OCI-LY1 (cell line): ENCODE measurements around the gene BHLHE40.

Source experiments
- H2AFZ ChIP-seq: fragments of 200-600 bp; sonication (generic), shearing (Covaris generic); 2 replicates; pipeline ENCODE4 v1.6.0; 2014; ENCODE audit warnings: antibody characterized with exemption, mild to moderate bottlenecking, low read length
- H3F3A ChIP-seq: fragments of 200-600 bp; sonication (generic), shearing (Covaris generic); 2 replicates; pipeline ENCODE4 v1.6.0; 2014; ENCODE audit warnings: mild to moderate bottlenecking, antibody characterized with exemption, low read length, moderate library complexity; ENCODE audit not compliant: insufficient read depth
- H3K27ac ChIP-seq: fragments of 200-600 bp; sonication (generic); 2 replicates; pipeline ENCODE4 v1.5.1; 2014; ENCODE audit warnings: low read length, mixed run types, mild to moderate bottlenecking, low read depth; ENCODE audit not compliant: poor library complexity, severe bottlenecking
- H3K27me3 ChIP-seq: fragments of 200-600 bp; sonication (generic); 2 replicates; pipeline ENCODE4 v1.6.0; 2014; ENCODE audit warnings: antibody characterized with exemption, mild to moderate bottlenecking, low read length, moderate library complexity; ENCODE audit not compliant: insufficient read depth
- H3K36me3 ChIP-seq: fragments of 200-600 bp; sonication (generic); 2 replicates; pipeline ENCODE4 v1.6.1; 2014; ENCODE audit warnings: mild to moderate bottlenecking, antibody characterized with exemption, low read length, moderate library complexity, mixed read lengths; ENCODE audit not compliant: insufficient read depth
- H3K4me1 ChIP-seq: fragments of 200-600 bp; sonication (generic); 2 replicates; pipeline ENCODE4 v1.5.1; 2014; ENCODE audit warnings: mild to moderate bottlenecking, low read length, moderate library complexity; ENCODE audit not compliant: insufficient read depth, severe bottlenecking
- H3K4me2 ChIP-seq: fragments of 200-600 bp; sonication (generic), shearing (Covaris generic); 2 replicates; pipeline ENCODE4 v1.6.1; 2014; ENCODE audit warnings: low read length
- H3K4me3 ChIP-seq: fragments of 200-600 bp; sonication (generic); 2 replicates; pipeline ENCODE4 v1.5.1; 2014; ENCODE audit warnings: low read length, low read depth, mild to moderate bottlenecking, mixed read lengths; ENCODE audit not compliant: poor library complexity, severe bottlenecking
- H3K79me2 ChIP-seq: fragments of 200-600 bp; shearing (Covaris generic); 2 replicates; pipeline ENCODE4 v1.6.1; 2016; ENCODE audit warnings: mixed run types, low read length, mixed read lengths; ENCODE audit not compliant: insufficient read depth
- H3K9ac ChIP-seq: fragments of 200-600 bp; sonication (generic), shearing (Covaris generic); 2 replicates; pipeline ENCODE4 v1.6.1; 2014; ENCODE audit warnings: mild to moderate bottlenecking, low read length, mixed read lengths
- H3K9me2 ChIP-seq: fragments of 200-600 bp; sonication (generic), shearing (Covaris generic); 2 replicates; pipeline ENCODE4 v1.6.1; 2014; ENCODE audit warnings: low read depth, mild to moderate bottlenecking, low read length, mixed read lengths
- H3K9me3 ChIP-seq: fragments of 200-600 bp; shearing (Covaris generic); 2 replicates; pipeline ENCODE4 v1.6.1; 2014; ENCODE audit warnings: low read length, mixed read lengths
- H4K20me1 ChIP-seq: fragments of 200-600 bp; sonication (generic), shearing (Covaris generic); 2 replicates; pipeline ENCODE4 v1.6.0; 2016; ENCODE audit warnings: mild to moderate bottlenecking, low read length; ENCODE audit not compliant: insufficient read depth
- CTCF ChIP-seq: fragments of 200-600 bp; sonication (generic), shearing (Covaris generic); IDR thresholded peaks from 2 replicates; pipeline ENCODE4 v1.5.1; 2017; ENCODE audit warnings: mild to moderate bottlenecking, antibody characterized with exemption, low read length, moderate library complexity, mixed read lengths
- EZH2 ChIP-seq: fragments of 200-600 bp; sonication (generic), shearing (Covaris generic); IDR thresholded peaks from 2 replicates; pipeline ENCODE4 v1.8.0; 2017; ENCODE audit warnings: borderline replicate concordance, mixed run types, mild to moderate bottlenecking, antibody characterized with exemption, low read length, moderate library complexity, mixed read lengths

The BHLHE40 gene

DNA sequence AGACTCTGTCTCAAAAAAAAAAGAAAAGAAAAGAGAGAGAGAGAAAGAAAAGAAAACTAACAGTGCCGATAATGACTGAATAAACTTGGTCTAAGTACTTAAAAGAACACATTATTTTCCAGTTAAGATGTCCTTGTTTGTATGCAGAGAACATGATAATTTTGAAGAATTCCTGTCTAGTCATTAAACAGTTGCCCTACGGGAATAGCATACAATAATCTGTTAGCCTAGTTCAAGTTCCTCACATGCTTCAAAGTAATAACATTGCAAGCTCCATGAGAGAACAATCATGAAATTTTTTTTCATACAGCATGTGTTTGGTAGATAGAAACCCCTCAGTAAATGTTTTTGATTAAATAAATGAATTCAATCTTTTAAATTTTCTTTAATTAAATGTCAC, 23.1 kb upstream of the BHLHE40 start:
- H4K20me1 ChIP-seq: no peaks in the 10 kb centered on the region

GRCh38 chr3:4956738-4957137, 22.5 kb upstream of the BHLHE40 start:
- H3K9ac ChIP-seq: no peak overlapping the region
- no peaks in the 10 kb centered on the region for H3K9me2 ChIP-seq
- no peaks in the 10 kb centered on the region for H3F3A ChIP-seq
- no peak overlapping the region for H2AFZ ChIP-seq
- TF ChIP-seq CTCF: no peak
- no peak for TF ChIP-seq EZH2
- H3K4me1 ChIP-seq: no peaks in the 10 kb centered on the region
- no peak overlapping the region for H3K4me3 ChIP-seq
- H3K36me3 ChIP-seq: no peaks in the 10 kb centered on the region
- no peak overlapping the region for H3K27ac ChIP-seq
- H3K27me3 ChIP-seq: no peaks in the 10 kb centered on the region
- 0 out of 2 replicates have a peak, but pooled peaks cover 4% of the 10 kb centered on the region for H3K9me3 ChIP-seq
- H3K4me2 ChIP-seq: no peak overlapping the region
- no peaks in the 10 kb centered on the region for H3K79me2 ChIP-seq
- H4K20me1 ChIP-seq: no peaks in the 10 kb centered on the region

More for the DNA sequence above, 23.1 kb upstream of the BHLHE40 start:
- Histone ChIP-seq H3K79me2 (no peaks in the 10 kb centered on the region), H3F3A (no peaks in the 10 kb centered on the region), H3K9me2 (no peaks in the 10 kb centered on the region), H3K4me2 (no peak overlapping the region), H3K36me3 (no peaks in the 10 kb centered on the region), H3K27me3 (no peaks in the 10 kb centered on the region), H3K9me3 (0 out of 2 replicates have a peak, but pooled peaks cover 4% of the 10 kb centered on the region), H3K4me1 (no peaks in the 10 kb centered on the region), H3K4me3 (no peak overlapping the region), H3K27ac (no peak overlapping the region), H2AFZ (no peak overlapping the region), H3K9ac (no peak overlapping the region)
- no peak for TF ChIP-seq CTCF
- no peak for TF ChIP-seq EZH2

DNA sequence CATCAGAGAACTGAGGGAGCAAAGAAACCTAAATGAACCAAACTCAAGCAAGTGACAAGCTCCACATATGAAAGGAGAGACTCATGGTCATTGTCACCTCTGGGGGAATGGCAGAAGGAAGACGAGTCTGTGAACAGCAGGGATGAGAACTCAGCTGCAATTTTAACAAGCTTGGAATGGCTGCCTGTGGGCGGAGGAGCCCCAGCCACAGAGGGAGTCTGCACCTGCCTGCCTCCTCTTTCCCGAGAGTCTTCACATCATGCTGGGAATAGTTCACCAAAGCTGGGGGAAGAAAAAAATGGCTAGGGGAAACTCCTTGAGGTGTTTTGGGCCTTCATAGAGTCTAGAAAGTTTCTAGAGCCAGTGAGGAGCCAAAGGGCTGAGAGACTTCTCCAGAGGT, 21.3 kb upstream of the BHLHE40 start:
- H3K79me2 ChIP-seq: no peaks in the 10 kb centered on the region
- no peaks in the 10 kb centered on the region for H3K36me3 ChIP-seq
- H3K27me3 ChIP-seq: no peaks in the 10 kb centered on the region
- no peak overlapping the region for H2AFZ ChIP-seq
- 0 out of 2 replicates have a peak, but pooled peaks cover 4% of the 10 kb centered on the region for H3K9me3 ChIP-seq
- no peak overlapping the region for H3K9ac ChIP-seq
- no peaks in the 10 kb centered on the region for H3K4me1 ChIP-seq
- no peaks in the 10 kb centered on the region for H4K20me1 ChIP-seq
- no peak overlapping the region for H3K27ac ChIP-seq
- no peak overlapping the region for H3K4me2 ChIP-seq
- no peaks in the 10 kb centered on the region for H3F3A ChIP-seq
- TF ChIP-seq EZH2: no peak
- no peak for TF ChIP-seq CTCF
- no peaks in the 10 kb centered on the region for H3K9me2 ChIP-seq
- H3K4me3 ChIP-seq: no peak overlapping the region
